SK-N-SH (cell line): ENCODE data around the gene FRAS1. TPM values are rescaled to one million over a fixed set of nuclear protein-coding genes. Genes with fewer than 3 reads are reported as not detected.

ENCODE experiments used
- CTCF ChIA-PET: fragments of 300-600, 350-600 bp; formaldehyde crosslinking; extraction: SDS; loops from one replicate; lab custom pipeline; 2021; lab: Yijun Ruan, JAX
- POLR2A ChIA-PET: fragments of 350-600 bp; sonication (Branson Sonifier 250); formaldehyde crosslinking; extraction: SDS; loops from one replicate; lab custom pipeline; 2020; ENCODE audit warnings: antibody characterized with exemption, inconsistent platforms; lab: Yijun Ruan, JAX
- DNase-seq: peaks from one replicate; pipeline ENCODE4 v3.0.0; 2012
- H2AFZ ChIP-seq: fragments of 200-600 bp; sonication (generic); 2 replicates; pipeline ENCODE4 v1.8.1; 2016; ENCODE audit warnings: antibody characterized with exemption, mild to moderate bottlenecking, low read depth
- H3F3A ChIP-seq: fragments of 200-600 bp; sonication (generic); replicated peaks from 2 replicates; pipeline ENCODE3; 2016; ENCODE audit warnings: antibody characterized with exemption, mild to moderate bottlenecking; ENCODE audit not compliant: insufficient read depth
- H3K27ac ChIP-seq, 2 experiments: fragments of 200-500 bp in 1 of 2; fragments of 200-600 bp in 1 of 2; sonication (Bioruptor generic) in 1 of 2; sonication (generic), shearing (Covaris generic) in 1 of 2; 2 replicates each; pipeline versions ENCODE4 v1.5.1 to v1.6.1; 2014 to 2016; ENCODE audit warnings: low read depth in 2 of 2, inconsistent platforms in 1 of 2, low read length in 1 of 2, mild to moderate bottlenecking in 1 of 2, mixed read lengths in 1 of 2
- H3K27me3 ChIP-seq: fragments of 200-600 bp; sonication (generic), shearing (Covaris generic); 2 replicates; pipeline ENCODE4 v1.6.1; 2016; ENCODE audit warnings: mixed run types; ENCODE audit not compliant: insufficient read depth
- H3K36me3 ChIP-seq, 2 experiments: fragments of 200-500 bp in 1 of 2; fragments of 200-600 bp in 1 of 2; sonication (Bioruptor generic) in 1 of 2; sonication (generic) in 1 of 2; replicated peaks in 1 of 2; 2 replicates each; pipeline versions ENCODE3 to v1.5.1; 2014 to 2016; ENCODE audit warnings: low read length in 1 of 2, mild to moderate bottlenecking in 1 of 2; ENCODE audit not compliant: insufficient read depth in 2 of 2, control insufficient read depth in 1 of 2
- H3K4me1 ChIP-seq, 2 experiments: fragments of 200-500 bp in 1 of 2; fragments of 200-600 bp in 1 of 2; sonication (Bioruptor generic) in 1 of 2; sonication (generic), shearing (Covaris generic) in 1 of 2; 2 replicates each; pipeline versions ENCODE4 v1.5.1 to v1.6.1; 2014 to 2016; ENCODE audit warnings: low read depth in 1 of 2, low read length in 1 of 2, mixed run types in 1 of 2; ENCODE audit not compliant: insufficient read depth in 2 of 2, control insufficient read depth in 1 of 2
- H3K4me2 ChIP-seq: fragments of 200-600 bp; sonication (generic), shearing (Covaris generic); 2 replicates; pipeline ENCODE4 v1.6.1; 2017; ENCODE audit warnings: mixed run types
- H3K4me3 ChIP-seq, 2 experiments: fragments of 200-500 bp in 1 of 2; fragments of 200-600 bp in 1 of 2; sonication (Bioruptor generic) in 1 of 2; sonication (generic), shearing (Covaris generic) in 1 of 2; 2 replicates each; pipeline versions ENCODE4 v1.5.1 to v1.8.1; 2014 to 2016; ENCODE audit warnings: low read depth in 2 of 2, inconsistent platforms in 1 of 2, low read length in 1 of 2, mild to moderate bottlenecking in 1 of 2, mixed read lengths in 1 of 2, moderate library complexity in 1 of 2
- H3K79me2 ChIP-seq: fragments of 200-600 bp; sonication (generic); 2 replicates; pipeline ENCODE4 v1.8.1; 2017; ENCODE audit warnings: mild to moderate bottlenecking; ENCODE audit not compliant: insufficient read depth
- H3K9ac ChIP-seq: fragments of 200-600 bp; sonication (generic); 2 replicates; pipeline ENCODE4 v1.6.1; 2017; ENCODE audit warnings: mixed run types
- H3K9me2 ChIP-seq: fragments of 200-600 bp; sonication (generic); 2 replicates; pipeline ENCODE4 v1.6.1; 2017; ENCODE audit warnings: mixed run types
- H3K9me3 ChIP-seq: fragments of 200-600 bp; sonication (generic); 2 replicates; pipeline ENCODE4 v1.6.1; 2017; ENCODE audit warnings: mixed run types, mild to moderate bottlenecking, moderate library complexity
- H4K20me1 ChIP-seq: fragments of 200-600 bp; sonication (generic); 2 replicates; pipeline ENCODE4 v1.6.1; 2017; ENCODE audit warnings: mild to moderate bottlenecking, mixed run types; ENCODE audit not compliant: insufficient read depth
- CTCF ChIP-seq: fragments of 200-600 bp; sonication (generic); IDR thresholded peaks from 2 replicates; pipeline ENCODE4 v1.6.1; 2017; ENCODE audit warnings: antibody characterized with exemption, mild to moderate bottlenecking, moderate library complexity
- ELF1 ChIP-seq: IDR thresholded peaks from 2 replicates; pipeline ENCODE4 v1.4.0; 2012
- EP300 ChIP-seq, 2 experiments: IDR thresholded peaks; 2 replicates each; pipeline versions ENCODE4 v1.4.0 to v1.6.1; 2012; ENCODE audit warnings: borderline replicate concordance in 1 of 2, low read depth in 1 of 2, low read length in 1 of 2
- FOSL2 ChIP-seq: IDR thresholded peaks from 2 replicates; pipeline ENCODE4 v1.4.0; 2012; ENCODE audit warnings: low read depth, mild to moderate bottlenecking, moderate library complexity, borderline replicate concordance
- FOXM1 ChIP-seq: IDR thresholded peaks from 2 replicates; pipeline ENCODE4 v1.4.0; 2012; ENCODE audit warnings: low read depth, mild to moderate bottlenecking
- GABPA ChIP-seq: IDR thresholded peaks from 2 replicates; pipeline ENCODE4 v1.4.0; 2012; ENCODE audit warnings: low read depth, mild to moderate bottlenecking
- GATA2 ChIP-seq: sonication (generic); formaldehyde crosslinking; IDR thresholded peaks from 2 replicates; pipeline ENCODE4 v1.5.0; 2020; ENCODE audit warnings: mild to moderate bottlenecking, missing genetic modification reagents
- MEF2A ChIP-seq: IDR thresholded peaks from 2 replicates; pipeline ENCODE4 v1.4.0; 2012; ENCODE audit warnings: low read depth, borderline replicate concordance
- NFIC ChIP-seq: IDR thresholded peaks from 2 replicates; pipeline ENCODE4 v1.4.0; 2012; ENCODE audit warnings: borderline replicate concordance
- NRF1 ChIP-seq: IDR thresholded peaks from 2 replicates; pipeline ENCODE4 v1.6.1; 2012; ENCODE audit warnings: low read depth, mild to moderate bottlenecking, low read length
- PBX3 ChIP-seq: IDR thresholded peaks from 2 replicates; pipeline ENCODE4; 2012
- POLR2AphosphoS5 ChIP-seq: IDR thresholded peaks from 2 replicates; pipeline ENCODE4 v1.6.1; 2012; ENCODE audit warnings: low read depth, low read length
- RAD21 ChIP-seq: IDR thresholded peaks from 2 replicates; pipeline ENCODE4 v1.6.1; 2012; ENCODE audit warnings: mild to moderate bottlenecking, low read length
- RCOR1 ChIP-seq: fragments of 150-350 bp; IDR thresholded peaks from 2 replicates; pipeline ENCODE4 v1.6.1; 2017; ENCODE audit warnings: antibody characterized with exemption, low read length
- REST ChIP-seq: IDR thresholded peaks from 2 replicates; pipeline ENCODE4 v1.6.1; 2012; ENCODE audit warnings: mild to moderate bottlenecking, low read depth, low read length, moderate library complexity
- RFX5 ChIP-seq: IDR thresholded peaks from 2 replicates; pipeline ENCODE4 v1.6.1; 2012; ENCODE audit warnings: mild to moderate bottlenecking, improper control_type of control experiment, low read length
- RXRA ChIP-seq: IDR thresholded peaks from 2 replicates; pipeline ENCODE4 v1.4.0; 2012; ENCODE audit warnings: low read depth, mild to moderate bottlenecking, borderline replicate concordance
- SIN3A ChIP-seq: IDR thresholded peaks from 2 replicates; pipeline ENCODE4 v1.6.1; 2012; ENCODE audit warnings: low read depth, mild to moderate bottlenecking, low read length, moderate library complexity, borderline replicate concordance
- SMC3 ChIP-seq: IDR thresholded peaks from 2 replicates; pipeline ENCODE4 v1.6.1; 2012; ENCODE audit warnings: low read depth, low read length, improper control_type of control experiment
- TCF12 ChIP-seq: IDR thresholded peaks from 2 replicates; pipeline ENCODE4 v1.4.0; 2012
- TEAD4 ChIP-seq: IDR thresholded peaks from 2 replicates; pipeline ENCODE4 v1.4.0; 2012; ENCODE audit warnings: mild to moderate bottlenecking, borderline replicate concordance; ENCODE audit not compliant: insufficient read depth
- USF1 ChIP-seq: IDR thresholded peaks from 2 replicates; pipeline ENCODE4 v1.4.0; 2012; ENCODE audit warnings: low read depth, borderline replicate concordance
- USF2 ChIP-seq: fragments of 150-350 bp; IDR thresholded peaks from 2 replicates; pipeline ENCODE4 v1.6.1; 2017; ENCODE audit warnings: antibody characterized with exemption, low read length, low read depth, borderline replicate concordance
- YY1 ChIP-seq: IDR thresholded peaks from 2 replicates; pipeline ENCODE4 v1.4.0; 2012; ENCODE audit warnings: low read depth, mild to moderate bottlenecking
- WGBS: methylation state at CpG from one replicate; pipeline ENCODE4 v1.1.6; 2017; ENCODE audit warnings: low lambda C conversion rate; 5-methylcytosine and 5-hydroxymethylcytosine counted together
- polyA plus RNA-seq, 3 experiments: library from polyadenylated mRNA; depleted of rRNA; stranded (reverse); fragments of >200 nt; gene quantifications; 2 replicates each; pipeline ENCODE4 v1.2.3, GENCODE V29; 2012
- TF ChIP-seq, protein P1 (sequence below): fragments of 150-350 bp; IDR thresholded peaks from 2 replicates; pipeline ENCODE4 v1.6.1; 2016; ENCODE audit warnings: mild to moderate bottlenecking, low read depth, low read length

Gene FRAS1
- polyA plus RNA-seq, 1 of the 3 experiments (the other 2 are of a cell fraction) = 8.3 TPM

DNA sequence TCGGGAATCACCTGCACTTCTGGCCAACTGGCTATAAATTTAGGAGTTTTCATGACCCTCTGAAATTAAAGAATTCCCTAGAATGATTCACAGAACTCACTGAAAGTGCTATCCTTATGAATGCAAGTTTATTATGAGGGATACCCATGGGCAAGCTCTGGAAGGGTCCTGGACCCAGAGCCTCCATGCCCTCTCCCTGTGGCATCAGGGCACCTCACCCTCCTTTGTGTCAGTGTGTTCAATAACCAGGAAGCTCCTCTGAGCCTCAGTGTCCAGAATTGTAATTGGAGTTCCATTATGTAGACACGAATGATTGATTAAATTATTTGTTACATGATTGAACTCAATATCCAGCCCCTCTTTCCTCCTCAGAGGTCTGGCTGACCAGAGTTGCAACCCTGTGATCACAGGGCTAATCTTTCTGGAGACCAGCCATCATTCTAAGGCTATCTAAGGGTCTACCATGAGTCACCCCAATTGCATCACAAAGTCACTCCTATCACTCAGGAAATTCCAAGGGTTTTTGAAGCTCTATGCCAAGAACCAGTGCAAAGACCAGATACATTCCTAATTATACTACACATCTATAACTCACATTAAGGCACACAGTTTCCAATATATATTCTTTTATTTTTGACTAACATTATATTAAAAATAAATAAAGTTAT, 503.3 kb downstream of the FRAS1 start:
- Histone ChIP-seq H3K4me2 (no peak overlapping the region), H3K9me3 (no peaks in the 10 kb centered on the region), H3K36me3 (no peaks in the 10 kb centered on the region), H3K9me2 (no peaks in the 10 kb centered on the region), H2AFZ (no peak overlapping the region), H3K27me3 (no peaks in the 10 kb centered on the region), H3K9ac (no peak overlapping the region), H3K4me3 (no peak overlapping the region), H3K4me1 (peaks cover 3 to 17% of the 10 kb centered on the region in 2 experiments), H3K27ac (peak overlapping the region; percentile 51 to 67; a peak in 2 of 4 replicates), H4K20me1 (no peaks in the 10 kb centered on the region), H3F3A (peaks cover 16% of the 10 kb centered on the region), H3K79me2 (no peaks in the 10 kb centered on the region)
- 46% methylated on average over 2 of the region's 2 CpGs for WGBS
- CTCF ChIA-PET = interaction anchor here (1.6 kb wide), 1 partner anchor 43 kb away, joined by 4 read pairs; no protein-coding TSS in a partner anchor
- POLR2A ChIA-PET = no interaction called here
- no peak for DNase-seq
- no peak for TF ChIP-seq ELF1
- TF ChIP-seq GATA2 = no peak
- peak; percentile 88 for TF ChIP-seq PBX3
- no peak for TF ChIP-seq SIN3A
- no peak for TF ChIP-seq FOXM1
- no peak for TF ChIP-seq USF2
- no peak for TF ChIP-seq RAD21
- TF ChIP-seq RXRA = peak; percentile 95
- TF ChIP-seq EP300 (IDR thresholded peaks at IDR 0.05; ENCODE audit: borderline replicate concordance in 1 of 2, low read depth in 1 of 2, low read length in 1 of 2) = peak; percentile 9 to 95; a peak in 2 of 4 replicates
- peak; percentile 98 for TF ChIP-seq FOSL2
- peak; percentile 99 for TF ChIP-seq NFIC
- peak; percentile 86; the same call in 1 of the 2 replicates for TF ChIP-seq POLR2AphosphoS5
- no peak for TF ChIP-seq USF1
- peak; percentile 91 for TF ChIP-seq TCF12
- TF ChIP-seq NRF1 = no peak
- TF ChIP-seq, protein P1, sequence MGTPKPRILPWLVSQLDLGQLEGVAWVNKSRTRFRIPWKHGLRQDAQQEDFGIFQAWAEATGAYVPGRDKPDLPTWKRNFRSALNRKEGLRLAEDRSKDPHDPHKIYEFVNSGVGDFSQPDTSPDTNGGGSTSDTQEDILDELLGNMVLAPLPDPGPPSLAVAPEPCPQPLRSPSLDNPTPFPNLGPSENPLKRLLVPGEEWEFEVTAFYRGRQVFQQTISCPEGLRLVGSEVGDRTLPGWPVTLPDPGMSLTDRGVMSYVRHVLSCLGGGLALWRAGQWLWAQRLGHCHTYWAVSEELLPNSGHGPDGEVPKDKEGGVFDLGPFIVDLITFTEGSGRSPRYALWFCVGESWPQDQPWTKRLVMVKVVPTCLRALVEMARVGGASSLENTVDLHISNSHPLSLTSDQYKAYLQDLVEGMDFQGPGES = no peak
- no peak for TF ChIP-seq RFX5
- no peak for TF ChIP-seq CTCF
- TF ChIP-seq REST = no peak
- no peak for TF ChIP-seq SMC3
- peak; percentile 74; the same call in 1 of the 2 replicates for TF ChIP-seq MEF2A
- TF ChIP-seq YY1 = no peak
- TF ChIP-seq GABPA = no peak; the same call in 1 of the 2 replicates
- TF ChIP-seq TEAD4 = peak; percentile 91
- no peak for TF ChIP-seq RCOR1
